ENCODE data around the gene NUCB1. TPM values are rescaled to one million over a fixed set of nuclear protein-coding genes. Genes with fewer than 3 reads are reported as not detected.

The NUCB1 gene
- total and polyA plus RNA-seq, 4 donors: 186 to 775 (median 238) TPM

- TF ChIP-seq, protein P1, sequence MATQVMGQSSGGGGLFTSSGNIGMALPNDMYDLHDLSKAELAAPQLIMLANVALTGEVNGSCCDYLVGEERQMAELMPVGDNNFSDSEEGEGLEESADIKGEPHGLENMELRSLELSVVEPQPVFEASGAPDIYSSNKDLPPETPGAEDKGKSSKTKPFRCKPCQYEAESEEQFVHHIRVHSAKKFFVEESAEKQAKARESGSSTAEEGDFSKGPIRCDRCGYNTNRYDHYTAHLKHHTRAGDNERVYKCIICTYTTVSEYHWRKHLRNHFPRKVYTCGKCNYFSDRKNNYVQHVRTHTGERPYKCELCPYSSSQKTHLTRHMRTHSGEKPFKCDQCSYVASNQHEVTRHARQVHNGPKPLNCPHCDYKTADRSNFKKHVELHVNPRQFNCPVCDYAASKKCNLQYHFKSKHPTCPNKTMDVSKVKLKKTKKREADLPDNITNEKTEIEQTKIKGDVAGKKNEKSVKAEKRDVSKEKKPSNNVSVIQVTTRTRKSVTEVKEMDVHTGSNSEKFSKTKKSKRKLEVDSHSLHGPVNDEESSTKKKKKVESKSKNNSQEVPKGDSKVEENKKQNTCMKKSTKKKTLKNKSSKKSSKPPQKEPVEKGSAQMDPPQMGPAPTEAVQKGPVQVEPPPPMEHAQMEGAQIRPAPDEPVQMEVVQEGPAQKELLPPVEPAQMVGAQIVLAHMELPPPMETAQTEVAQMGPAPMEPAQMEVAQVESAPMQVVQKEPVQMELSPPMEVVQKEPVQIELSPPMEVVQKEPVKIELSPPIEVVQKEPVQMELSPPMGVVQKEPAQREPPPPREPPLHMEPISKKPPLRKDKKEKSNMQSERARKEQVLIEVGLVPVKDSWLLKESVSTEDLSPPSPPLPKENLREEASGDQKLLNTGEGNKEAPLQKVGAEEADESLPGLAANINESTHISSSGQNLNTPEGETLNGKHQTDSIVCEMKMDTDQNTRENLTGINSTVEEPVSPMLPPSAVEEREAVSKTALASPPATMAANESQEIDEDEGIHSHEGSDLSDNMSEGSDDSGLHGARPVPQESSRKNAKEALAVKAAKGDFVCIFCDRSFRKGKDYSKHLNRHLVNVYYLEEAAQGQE (IDR thresholded peaks at IDR 0.05): peak; percentile 94
- TF ChIP-seq, protein P2, sequence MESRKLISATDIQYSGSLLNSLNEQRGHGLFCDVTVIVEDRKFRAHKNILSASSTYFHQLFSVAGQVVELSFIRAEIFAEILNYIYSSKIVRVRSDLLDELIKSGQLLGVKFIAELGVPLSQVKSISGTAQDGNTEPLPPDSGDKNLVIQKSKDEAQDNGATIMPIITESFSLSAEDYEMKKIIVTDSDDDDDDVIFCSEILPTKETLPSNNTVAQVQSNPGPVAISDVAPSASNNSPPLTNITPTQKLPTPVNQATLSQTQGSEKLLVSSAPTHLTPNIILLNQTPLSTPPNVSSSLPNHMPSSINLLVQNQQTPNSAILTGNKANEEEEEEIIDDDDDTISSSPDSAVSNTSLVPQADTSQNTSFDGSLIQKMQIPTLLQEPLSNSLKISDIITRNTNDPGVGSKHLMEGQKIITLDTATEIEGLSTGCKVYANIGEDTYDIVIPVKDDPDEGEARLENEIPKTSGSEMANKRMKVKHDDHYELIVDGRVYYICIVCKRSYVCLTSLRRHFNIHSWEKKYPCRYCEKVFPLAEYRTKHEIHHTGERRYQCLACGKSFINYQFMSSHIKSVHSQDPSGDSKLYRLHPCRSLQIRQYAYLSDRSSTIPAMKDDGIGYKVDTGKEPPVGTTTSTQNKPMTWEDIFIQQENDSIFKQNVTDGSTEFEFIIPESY (IDR thresholded peaks at IDR 0.05): peak; percentile 98
- TF ChIP-seq HNF4A (conservative IDR thresholded peaks at IDR 0.05): peak in 1 of 2 donors; percentile 53
- TF ChIP-seq HNF4G (IDR thresholded peaks at IDR 0.05): no peak
Measured at GRCh38 chr19:48872182-48872883, 27.8 kb upstream of the NUCB1 start, which contains the start of gene PPP1R15A (continued).

DNA sequence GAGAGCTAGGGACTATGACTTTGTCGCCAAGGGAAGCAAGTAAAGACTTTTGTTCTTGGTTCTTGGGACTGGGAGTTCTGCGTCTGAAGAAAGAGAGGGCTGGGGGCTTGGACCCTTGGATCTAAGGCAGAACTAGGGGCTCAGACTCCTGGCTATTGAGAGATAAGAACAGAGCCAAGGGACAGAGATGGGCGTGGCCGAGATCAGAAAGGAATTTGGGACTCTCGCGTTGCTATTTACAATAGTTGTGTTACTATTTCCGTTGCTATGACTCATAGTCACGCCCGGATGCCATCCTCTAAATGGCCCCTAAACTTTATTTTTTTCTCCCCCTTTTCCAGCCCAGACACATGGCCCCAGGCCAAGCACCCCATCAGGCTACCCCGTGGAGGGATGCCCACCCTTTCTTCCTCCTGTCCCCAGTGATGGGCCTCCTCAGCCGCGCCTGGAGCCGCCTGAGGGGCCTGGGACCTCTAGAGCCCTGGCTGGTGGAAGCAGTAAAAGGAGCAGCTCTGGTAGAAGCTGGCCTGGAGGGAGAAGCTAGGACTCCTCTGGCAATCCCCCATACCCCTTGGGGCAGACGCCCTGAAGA lies 27.1 kb upstream of the NUCB1 start:
- no peaks in the 10 kb centered on the region for H3K27me3 ChIP-seq (ENCODE audit: control insufficient read depth in 4 of 4, insufficient read depth in 4 of 4, low read length in 3 of 4)
- peak; percentile 73 for DNase-seq (ENCODE audit: low spot score)
- peak overlapping the region; percentile 74 to 94 (median 79) for H3K4me3 ChIP-seq (ENCODE audit: low read depth in 1 of 3, low read length in 3 of 3)
- peak overlapping the region; percentile 89 to 98 for H3K9ac ChIP-seq (ENCODE audit: low read depth in 1 of 2, low read length in 2 of 2)
- H3K36me3 ChIP-seq (ENCODE audit: control insufficient read depth in 4 of 4, insufficient read depth in 3 of 4, low read depth in 1 of 4, low read length in 3 of 4): peaks cover 0 to 14% (median 10%) of the 10 kb centered on the region in 4 donors
- 19% methylated on average over 14 of the region's 14 CpGs for WGBS
- TF ChIP-seq FOXA2 (IDR thresholded peaks at IDR 0.05) (peak; percentile 82), SP1 (IDR thresholded peaks at IDR 0.05) (no peak), FOXA1 (IDR thresholded peaks at IDR 0.05) (peak; percentile 49), ATF3 (IDR thresholded peaks at IDR 0.05) (peak; percentile 61), GABPA (IDR thresholded peaks at IDR 0.05 in 1 of 2, conservative IDR thresholded peaks at IDR 0.05 in 1 of 2) (peak in 1 of 2 donors; percentile 42), JUND (IDR thresholded peaks at IDR 0.05) (peak; percentile 82 to 88), TAF1 (conservative IDR thresholded peaks at IDR 0.05) (no peak), RXRA (IDR thresholded peaks at IDR 0.05) (peak in 1 of 2 donors; percentile 19), HNF4A (conservative IDR thresholded peaks at IDR 0.05) (peak in 1 of 2 donors; percentile 18)
- TF ChIP-seq, protein P2 (IDR thresholded peaks at IDR 0.05): peak; percentile 93
- TF ChIP-seq, protein P1 (IDR thresholded peaks at IDR 0.05): peak; percentile 8
- peaks cover 6 to 30% (median 22%) of the 10 kb centered on the region in 4 donors for H3K4me1 ChIP-seq (ENCODE audit: control insufficient read depth in 4 of 4, insufficient read depth in 4 of 4, low read length in 3 of 4)
- H3K27ac ChIP-seq (ENCODE audit: low read depth in 1 of 2, low read length in 2 of 2): peak overlapping the region; percentile 99 to 100
- no peaks in the 10 kb centered on the region for H3K9me3 ChIP-seq (ENCODE audit: control insufficient read depth in 4 of 4, low read length in 3 of 4)
